ENCODE data around the gene PCSK7. TPM values are rescaled to one million over a fixed set of nuclear protein-coding genes. Genes with fewer than 3 reads are reported as not detected.

Gene PCSK7
- total RNA-seq, 1 experiment from 2014 or later, result 30.0 TPM

DNA sequence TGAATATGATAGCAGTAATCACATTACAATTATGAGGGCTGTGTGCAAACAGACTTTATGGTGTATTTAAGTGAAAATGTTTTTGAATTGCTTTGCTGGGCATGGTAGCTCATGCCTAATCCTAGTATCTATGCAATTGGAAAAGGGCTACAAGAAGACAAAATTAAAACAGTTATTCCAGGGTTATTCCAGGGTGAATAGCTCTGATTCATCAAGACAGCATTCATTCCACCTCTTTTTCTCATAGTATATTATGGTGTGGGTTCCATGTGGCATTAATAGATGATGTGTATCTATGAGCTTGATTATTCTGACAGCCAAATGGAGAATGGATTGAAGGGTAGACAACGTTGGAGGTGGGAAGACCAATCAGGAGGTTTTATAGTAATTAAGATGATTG lies 65.4 kb downstream of the PCSK7 start:
- peaks cover 26% of the 10 kb centered on the region for H3K79me2 ChIP-seq (ENCODE audit: insufficient read depth, low read length)
- RAD21 ChIA-PET (ENCODE audit: low non-redundant PET in 1 of 2, low total read pairs in 2 of 2, uncharacterized antibody in 2 of 2, unreplicated experiment in 2 of 2), result no interaction called here
- no peak overlapping the region for H3K4me2 ChIP-seq (ENCODE audit: low read length)
- ATAC-seq (no peak), DNase-seq (ENCODE audit: low read depth, low spot score) (no peak)
- no peaks in the 10 kb centered on the region for H3K27me3 ChIP-seq (ENCODE audit: insufficient read depth, low read length)
- intact Hi-C loops (cut with micrococcal nuclease), result no loop called here
- H3K9me3 ChIP-seq (ENCODE audit: control insufficient read depth in 1 of 2, insufficient read depth in 1 of 2, low read depth in 1 of 2, low read length in 2 of 2), result no peaks in the 10 kb centered on the region
- 0 out of 2 replicates have a peak, but pooled peaks cover 6% of the 10 kb centered on the region for H4K20me1 ChIP-seq (ENCODE audit: insufficient read depth)
- CTCF ChIA-PET, result no interaction called here
- BruUV-seq (replicated peaks), result no TSS peak
- H2AFZ ChIP-seq (ENCODE audit: low read depth, low read length, poor library complexity, severe bottlenecking), result no peak overlapping the region
- TF ChIP-seq CEBPB (IDR thresholded peaks at IDR 0.05; ENCODE audit: low read depth) (no peak), ELF1 (IDR thresholded peaks at IDR 0.05; ENCODE audit: borderline replicate concordance, low read depth) (no peak), EZH2phosphoT487 (IDR thresholded peaks at IDR 0.05; ENCODE audit: borderline replicate concordance) (no peak)
- H3K36me3 ChIP-seq (ENCODE audit: control insufficient read depth in 1 of 2, insufficient read depth in 2 of 2, low read length in 2 of 2), result peaks cover 32 to 60% of the 10 kb centered on the region in 2 experiments
- no peaks in the 10 kb centered on the region for H3K9me2 ChIP-seq (ENCODE audit: insufficient read depth)
- no peak overlapping the region for H3K27ac ChIP-seq (ENCODE audit: low read depth, low read length)
- no peak overlapping the region for H3K4me3 ChIP-seq (replicated peaks in 1 of 2; ENCODE audit: low read depth in 1 of 2, low read length in 2 of 2)
- H3K4me1 ChIP-seq (ENCODE audit: control insufficient read depth in 1 of 2, insufficient read depth in 2 of 2, low read length in 2 of 2), result peaks cover 0 to 5% of the 10 kb centered on the region in 2 experiments; a peak in 2 of 4 replicates
- no peak overlapping the region for H3K9ac ChIP-seq (ENCODE audit: low read length)
- POLR2A ChIA-PET, result interaction anchor here (1.1 kb wide), 1 partner anchor 12 kb away, joined by 3 read pairs; the partner anchor contains the start of gene SIDT2

DNA sequence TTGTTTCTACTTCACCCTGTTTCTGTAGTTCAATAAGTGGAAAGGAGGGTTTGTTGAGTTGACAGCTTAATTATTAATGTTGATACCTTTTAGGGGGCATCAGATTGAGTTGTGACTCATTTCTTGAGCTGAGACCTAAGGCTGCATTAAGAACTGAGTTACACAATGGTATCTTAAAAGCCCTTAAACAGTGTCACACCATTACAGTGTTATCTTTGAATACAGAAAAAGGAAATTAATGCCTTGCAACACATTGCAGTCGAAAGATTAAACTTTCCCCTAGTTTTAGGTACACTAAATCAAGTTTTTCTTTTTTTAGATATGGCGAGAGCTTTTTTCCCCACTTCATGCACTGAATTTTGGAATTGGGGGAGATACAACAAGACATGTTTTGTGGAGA lies 71.0 kb downstream of the PCSK7 start:
- Histone ChIP-seq H3K79me2 (ENCODE audit: insufficient read depth, low read length) (peaks cover 78% of the 10 kb centered on the region), H3K9ac (ENCODE audit: low read length) (no peak overlapping the region), H2AFZ (ENCODE audit: low read depth, low read length, poor library complexity, severe bottlenecking) (no peak overlapping the region), H3K9me2 (ENCODE audit: insufficient read depth) (no peaks in the 10 kb centered on the region), H3K4me3 (replicated peaks in 1 of 2; ENCODE audit: low read depth in 1 of 2, low read length in 2 of 2) (no peak overlapping the region), H3K4me2 (ENCODE audit: low read length) (no peak overlapping the region), H3K36me3 (ENCODE audit: control insufficient read depth in 1 of 2, insufficient read depth in 2 of 2, low read length in 2 of 2) (peaks cover 43 to 54% of the 10 kb centered on the region in 2 experiments), H3K27me3 (ENCODE audit: insufficient read depth, low read length) (no peaks in the 10 kb centered on the region), H3K9me3 (ENCODE audit: control insufficient read depth in 1 of 2, insufficient read depth in 1 of 2, low read depth in 1 of 2, low read length in 2 of 2) (no peaks in the 10 kb centered on the region), H3K27ac (ENCODE audit: low read depth, low read length) (no peak overlapping the region), H4K20me1 (ENCODE audit: insufficient read depth) (no peaks in the 10 kb centered on the region), H3K4me1 (ENCODE audit: control insufficient read depth in 1 of 2, insufficient read depth in 2 of 2, low read length in 2 of 2) (no peaks in the 10 kb centered on the region)
- TF ChIP-seq YY1 (IDR thresholded peaks at IDR 0.05; ENCODE audit: extremely low read depth, insufficient replicate concordance, low read depth, low read length) (no peak), POLR2AphosphoS5 (IDR thresholded peaks at IDR 0.05; ENCODE audit: low read depth, low read length) (no peak), CEBPB (IDR thresholded peaks at IDR 0.05; ENCODE audit: low read depth) (no peak)
- TF ChIP-seq, protein P1, sequence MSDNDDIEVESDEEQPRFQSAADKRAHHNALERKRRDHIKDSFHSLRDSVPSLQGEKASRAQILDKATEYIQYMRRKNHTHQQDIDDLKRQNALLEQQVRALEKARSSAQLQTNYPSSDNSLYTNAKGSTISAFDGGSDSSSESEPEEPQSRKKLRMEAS (IDR thresholded peaks at IDR 0.05), result no peak
- ChIA-PET CTCF (no interaction called here), RAD21 (ENCODE audit: low non-redundant PET in 1 of 2, low total read pairs in 2 of 2, uncharacterized antibody in 2 of 2, unreplicated experiment in 2 of 2) (no interaction called here), POLR2A (no interaction called here)
- BruUV-seq (replicated peaks), result no TSS peak
- no peak for DNase-seq (ENCODE audit: low read depth, low spot score)
- no peak for ATAC-seq
- intact Hi-C loops (cut with micrococcal nuclease), result no loop called here
